H1 (cell line): ENCODE measurements around the gene ZNF610. TPM values are rescaled to one million over a fixed set of nuclear protein-coding genes. Genes with fewer than 3 reads are reported as not detected.

Experiments
- BACH1 ChIP-seq: IDR thresholded peaks from 2 replicates; pipeline ENCODE4 v1.6.1; 2012; ENCODE audit warnings: low read length, improper control_type of control experiment
- CHD1 ChIP-seq: IDR thresholded peaks from 2 replicates; pipeline ENCODE4 v1.6.1; 2012; ENCODE audit warnings: low read depth, low read length, improper control_type of control experiment
- HDAC2 ChIP-seq, 2 experiments: fragments of 300-600 bp in 1 of 2; sonication (generic) in 1 of 2; IDR thresholded peaks; 2 replicates each; pipeline ENCODE4 v1.6.1; 2011 to 2012; ENCODE audit warnings: low read depth in 2 of 2, low read length in 2 of 2, mild to moderate bottlenecking in 2 of 2, moderate library complexity in 2 of 2, borderline replicate concordance in 1 of 2, inconsistent platforms in 1 of 2
- KDM4A ChIP-seq: IDR thresholded peaks from one replicate; pipeline ENCODE4 v1.7.1; 2012; ENCODE audit warnings: low read depth, mild to moderate bottlenecking, moderate library complexity, low read length, inconsistent platforms; ENCODE audit not compliant: severe bottlenecking
- RAD21 ChIP-seq, 2 experiments: IDR thresholded peaks in 1 of 2; conservative IDR thresholded peaks in 1 of 2; 2 replicates each; pipeline ENCODE4 v1.6.1; 2011; ENCODE audit warnings: low read depth in 2 of 2, low read length in 2 of 2, improper control_type of control experiment in 1 of 2, inconsistent platforms in 1 of 2, mild to moderate bottlenecking in 1 of 2, moderate library complexity in 1 of 2
- RXRA ChIP-seq: IDR thresholded peaks from 2 replicates; pipeline ENCODE4 v1.6.1; 2011; ENCODE audit warnings: low read depth, mild to moderate bottlenecking, low read length, moderate library complexity; ENCODE audit not compliant: insufficient read depth
- SAP30 ChIP-seq: fragments of 300-600 bp; sonication (generic); IDR thresholded peaks from 2 replicates; pipeline ENCODE4 v1.7.1; 2012; ENCODE audit warnings: low read length, moderate library complexity, mild to moderate bottlenecking, inconsistent platforms; ENCODE audit not compliant: insufficient read depth, insufficient replicate concordance
- SP2 ChIP-seq: IDR thresholded peaks from 2 replicates; pipeline ENCODE4 v1.6.1; 2012; ENCODE audit warnings: mild to moderate bottlenecking, low read length, inconsistent platforms
- polyA plus RNA-seq, 7 experiments: library from polyadenylated mRNA; depleted of rRNA in 3 of 7; stranded (reverse) in 5 of 7; unstranded in 2 of 7; fragments of >200 nt in 5 of 7; fragments of 200-250 nt in 2 of 7; gene quantifications; 1 replicate in 5 of 7; 2 replicates in 1 of 7; 4 replicates in 1 of 7; pipeline versions ENCODE4 v1.2.1 to v1.2.3, GENCODE V29; 2011 to 2013; ENCODE audit warnings: missing spikeins in 2 of 7, mixed read lengths in 2 of 7
- total RNA-seq: library from RNA; stranded (reverse); fragmentation: NEBNext Ultra II Directional; extraction: Animal tissue kit (Norgen Biotek cat#: 25700); gene quantifications from 2 replicates; pipeline ENCODE4 v1.2.1, GENCODE V29; 2021
- TF ChIP-seq, protein P1 (sequence below): fragments of 300-600 bp; sonication (generic); IDR thresholded peaks from 2 replicates; pipeline ENCODE4 v1.7.1; 2012; ENCODE audit warnings: low read length, moderate library complexity, mild to moderate bottlenecking, inconsistent platforms; ENCODE audit not compliant: insufficient replicate concordance

The ZNF610 gene
- total and polyA plus RNA-seq, 2 of the 8 experiments (the other 6 are each of a cell fraction or from before 2014, with no cell fraction given): 2.4 to 5.4 TPM

DNA sequence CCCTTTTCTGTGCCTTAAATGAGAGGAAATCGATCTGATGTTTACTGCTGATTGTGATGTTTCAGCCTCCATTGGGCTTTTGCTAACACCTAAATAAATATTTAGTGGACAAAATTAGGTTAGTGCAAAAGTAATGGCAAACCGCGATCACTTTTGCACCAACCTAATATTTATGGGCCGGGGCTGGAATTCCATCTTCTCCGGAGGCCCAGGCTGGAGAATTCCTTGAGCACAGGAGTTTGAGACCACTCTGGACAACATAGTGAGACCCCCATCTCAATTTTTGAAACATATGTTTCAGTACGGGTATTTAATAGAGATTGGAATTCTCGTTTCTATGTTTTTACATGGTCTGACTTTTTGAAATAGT lies 34.3 kb downstream of the ZNF610 start (continued):
- TF ChIP-seq, protein P1, sequence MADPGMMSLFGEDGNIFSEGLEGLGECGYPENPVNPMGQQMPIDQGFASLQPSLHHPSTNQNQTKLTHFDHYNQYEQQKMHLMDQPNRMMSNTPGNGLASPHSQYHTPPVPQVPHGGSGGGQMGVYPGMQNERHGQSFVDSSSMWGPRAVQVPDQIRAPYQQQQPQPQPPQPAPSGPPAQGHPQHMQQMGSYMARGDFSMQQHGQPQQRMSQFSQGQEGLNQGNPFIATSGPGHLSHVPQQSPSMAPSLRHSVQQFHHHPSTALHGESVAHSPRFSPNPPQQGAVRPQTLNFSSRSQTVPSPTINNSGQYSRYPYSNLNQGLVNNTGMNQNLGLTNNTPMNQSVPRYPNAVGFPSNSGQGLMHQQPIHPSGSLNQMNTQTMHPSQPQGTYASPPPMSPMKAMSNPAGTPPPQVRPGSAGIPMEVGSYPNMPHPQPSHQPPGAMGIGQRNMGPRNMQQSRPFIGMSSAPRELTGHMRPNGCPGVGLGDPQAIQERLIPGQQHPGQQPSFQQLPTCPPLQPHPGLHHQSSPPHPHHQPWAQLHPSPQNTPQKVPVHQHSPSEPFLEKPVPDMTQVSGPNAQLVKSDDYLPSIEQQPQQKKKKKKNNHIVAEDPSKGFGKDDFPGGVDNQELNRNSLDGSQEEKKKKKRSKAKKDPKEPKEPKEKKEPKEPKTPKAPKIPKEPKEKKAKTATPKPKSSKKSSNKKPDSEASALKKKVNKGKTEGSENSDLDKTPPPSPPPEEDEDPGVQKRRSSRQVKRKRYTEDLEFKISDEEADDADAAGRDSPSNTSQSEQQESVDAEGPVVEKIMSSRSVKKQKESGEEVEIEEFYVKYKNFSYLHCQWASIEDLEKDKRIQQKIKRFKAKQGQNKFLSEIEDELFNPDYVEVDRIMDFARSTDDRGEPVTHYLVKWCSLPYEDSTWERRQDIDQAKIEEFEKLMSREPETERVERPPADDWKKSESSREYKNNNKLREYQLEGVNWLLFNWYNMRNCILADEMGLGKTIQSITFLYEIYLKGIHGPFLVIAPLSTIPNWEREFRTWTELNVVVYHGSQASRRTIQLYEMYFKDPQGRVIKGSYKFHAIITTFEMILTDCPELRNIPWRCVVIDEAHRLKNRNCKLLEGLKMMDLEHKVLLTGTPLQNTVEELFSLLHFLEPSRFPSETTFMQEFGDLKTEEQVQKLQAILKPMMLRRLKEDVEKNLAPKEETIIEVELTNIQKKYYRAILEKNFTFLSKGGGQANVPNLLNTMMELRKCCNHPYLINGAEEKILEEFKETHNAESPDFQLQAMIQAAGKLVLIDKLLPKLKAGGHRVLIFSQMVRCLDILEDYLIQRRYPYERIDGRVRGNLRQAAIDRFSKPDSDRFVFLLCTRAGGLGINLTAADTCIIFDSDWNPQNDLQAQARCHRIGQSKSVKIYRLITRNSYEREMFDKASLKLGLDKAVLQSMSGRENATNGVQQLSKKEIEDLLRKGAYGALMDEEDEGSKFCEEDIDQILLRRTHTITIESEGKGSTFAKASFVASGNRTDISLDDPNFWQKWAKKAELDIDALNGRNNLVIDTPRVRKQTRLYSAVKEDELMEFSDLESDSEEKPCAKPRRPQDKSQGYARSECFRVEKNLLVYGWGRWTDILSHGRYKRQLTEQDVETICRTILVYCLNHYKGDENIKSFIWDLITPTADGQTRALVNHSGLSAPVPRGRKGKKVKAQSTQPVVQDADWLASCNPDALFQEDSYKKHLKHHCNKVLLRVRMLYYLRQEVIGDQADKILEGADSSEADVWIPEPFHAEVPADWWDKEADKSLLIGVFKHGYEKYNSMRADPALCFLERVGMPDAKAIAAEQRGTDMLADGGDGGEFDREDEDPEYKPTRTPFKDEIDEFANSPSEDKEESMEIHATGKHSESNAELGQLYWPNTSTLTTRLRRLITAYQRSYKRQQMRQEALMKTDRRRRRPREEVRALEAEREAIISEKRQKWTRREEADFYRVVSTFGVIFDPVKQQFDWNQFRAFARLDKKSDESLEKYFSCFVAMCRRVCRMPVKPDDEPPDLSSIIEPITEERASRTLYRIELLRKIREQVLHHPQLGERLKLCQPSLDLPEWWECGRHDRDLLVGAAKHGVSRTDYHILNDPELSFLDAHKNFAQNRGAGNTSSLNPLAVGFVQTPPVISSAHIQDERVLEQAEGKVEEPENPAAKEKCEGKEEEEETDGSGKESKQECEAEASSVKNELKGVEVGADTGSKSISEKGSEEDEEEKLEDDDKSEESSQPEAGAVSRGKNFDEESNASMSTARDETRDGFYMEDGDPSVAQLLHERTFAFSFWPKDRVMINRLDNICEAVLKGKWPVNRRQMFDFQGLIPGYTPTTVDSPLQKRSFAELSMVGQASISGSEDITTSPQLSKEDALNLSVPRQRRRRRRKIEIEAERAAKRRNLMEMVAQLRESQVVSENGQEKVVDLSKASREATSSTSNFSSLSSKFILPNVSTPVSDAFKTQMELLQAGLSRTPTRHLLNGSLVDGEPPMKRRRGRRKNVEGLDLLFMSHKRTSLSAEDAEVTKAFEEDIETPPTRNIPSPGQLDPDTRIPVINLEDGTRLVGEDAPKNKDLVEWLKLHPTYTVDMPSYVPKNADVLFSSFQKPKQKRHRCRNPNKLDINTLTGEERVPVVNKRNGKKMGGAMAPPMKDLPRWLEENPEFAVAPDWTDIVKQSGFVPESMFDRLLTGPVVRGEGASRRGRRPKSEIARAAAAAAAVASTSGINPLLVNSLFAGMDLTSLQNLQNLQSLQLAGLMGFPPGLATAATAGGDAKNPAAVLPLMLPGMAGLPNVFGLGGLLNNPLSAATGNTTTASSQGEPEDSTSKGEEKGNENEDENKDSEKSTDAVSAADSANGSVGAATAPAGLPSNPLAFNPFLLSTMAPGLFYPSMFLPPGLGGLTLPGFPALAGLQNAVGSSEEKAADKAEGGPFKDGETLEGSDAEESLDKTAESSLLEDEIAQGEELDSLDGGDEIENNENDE: no peak
- no peak for TF ChIP-seq BACH1
- no peak for TF ChIP-seq SP2
- no peak for TF ChIP-seq KDM4A
- TF ChIP-seq HDAC2 (IDR thresholded peaks at IDR 0.05; ENCODE audit: borderline replicate concordance in 1 of 2, low read depth in 2 of 2, low read length in 2 of 2): no peak
- no peak for TF ChIP-seq SAP30
- no peak for TF ChIP-seq RAD21 (IDR thresholded peaks at IDR 0.05 in 1 of 2, conservative IDR thresholded peaks at IDR 0.05 in 1 of 2; ENCODE audit: low read depth in 2 of 2, low read length in 2 of 2)
- no peak for TF ChIP-seq RXRA
- TF ChIP-seq CHD1: no peak
- TF ChIP-seq, all 59 proteins: peak for 0
